GM12864 (cell line): Measurements from ENCODE around the gene PFAS.

Experiments
- DNase-seq: peaks from one replicate; pipeline ENCODE4 v3.0.0-alpha.2; 2011; ENCODE audit warnings: low read depth
- H3K4me3 ChIP-seq: 2 replicates; pipeline ENCODE4 v1.5.1; 2011; ENCODE audit warnings: mild to moderate bottlenecking, low read depth, low read length, control low read depth
- TF ChIP-seq, protein P1 (sequence below): IDR thresholded peaks from 2 replicates; pipeline ENCODE4 v1.5.1; 2011; ENCODE audit warnings: low read depth, mild to moderate bottlenecking, moderate library complexity, low read length, control low read depth, inconsistent platforms; ENCODE audit errors: missing control alignments

PFAS gene, protein sequence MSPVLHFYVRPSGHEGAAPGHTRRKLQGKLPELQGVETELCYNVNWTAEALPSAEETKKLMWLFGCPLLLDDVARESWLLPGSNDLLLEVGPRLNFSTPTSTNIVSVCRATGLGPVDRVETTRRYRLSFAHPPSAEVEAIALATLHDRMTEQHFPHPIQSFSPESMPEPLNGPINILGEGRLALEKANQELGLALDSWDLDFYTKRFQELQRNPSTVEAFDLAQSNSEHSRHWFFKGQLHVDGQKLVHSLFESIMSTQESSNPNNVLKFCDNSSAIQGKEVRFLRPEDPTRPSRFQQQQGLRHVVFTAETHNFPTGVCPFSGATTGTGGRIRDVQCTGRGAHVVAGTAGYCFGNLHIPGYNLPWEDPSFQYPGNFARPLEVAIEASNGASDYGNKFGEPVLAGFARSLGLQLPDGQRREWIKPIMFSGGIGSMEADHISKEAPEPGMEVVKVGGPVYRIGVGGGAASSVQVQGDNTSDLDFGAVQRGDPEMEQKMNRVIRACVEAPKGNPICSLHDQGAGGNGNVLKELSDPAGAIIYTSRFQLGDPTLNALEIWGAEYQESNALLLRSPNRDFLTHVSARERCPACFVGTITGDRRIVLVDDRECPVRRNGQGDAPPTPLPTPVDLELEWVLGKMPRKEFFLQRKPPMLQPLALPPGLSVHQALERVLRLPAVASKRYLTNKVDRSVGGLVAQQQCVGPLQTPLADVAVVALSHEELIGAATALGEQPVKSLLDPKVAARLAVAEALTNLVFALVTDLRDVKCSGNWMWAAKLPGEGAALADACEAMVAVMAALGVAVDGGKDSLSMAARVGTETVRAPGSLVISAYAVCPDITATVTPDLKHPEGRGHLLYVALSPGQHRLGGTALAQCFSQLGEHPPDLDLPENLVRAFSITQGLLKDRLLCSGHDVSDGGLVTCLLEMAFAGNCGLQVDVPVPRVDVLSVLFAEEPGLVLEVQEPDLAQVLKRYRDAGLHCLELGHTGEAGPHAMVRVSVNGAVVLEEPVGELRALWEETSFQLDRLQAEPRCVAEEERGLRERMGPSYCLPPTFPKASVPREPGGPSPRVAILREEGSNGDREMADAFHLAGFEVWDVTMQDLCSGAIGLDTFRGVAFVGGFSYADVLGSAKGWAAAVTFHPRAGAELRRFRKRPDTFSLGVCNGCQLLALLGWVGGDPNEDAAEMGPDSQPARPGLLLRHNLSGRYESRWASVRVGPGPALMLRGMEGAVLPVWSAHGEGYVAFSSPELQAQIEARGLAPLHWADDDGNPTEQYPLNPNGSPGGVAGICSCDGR (N-terminal part only)

DNA sequence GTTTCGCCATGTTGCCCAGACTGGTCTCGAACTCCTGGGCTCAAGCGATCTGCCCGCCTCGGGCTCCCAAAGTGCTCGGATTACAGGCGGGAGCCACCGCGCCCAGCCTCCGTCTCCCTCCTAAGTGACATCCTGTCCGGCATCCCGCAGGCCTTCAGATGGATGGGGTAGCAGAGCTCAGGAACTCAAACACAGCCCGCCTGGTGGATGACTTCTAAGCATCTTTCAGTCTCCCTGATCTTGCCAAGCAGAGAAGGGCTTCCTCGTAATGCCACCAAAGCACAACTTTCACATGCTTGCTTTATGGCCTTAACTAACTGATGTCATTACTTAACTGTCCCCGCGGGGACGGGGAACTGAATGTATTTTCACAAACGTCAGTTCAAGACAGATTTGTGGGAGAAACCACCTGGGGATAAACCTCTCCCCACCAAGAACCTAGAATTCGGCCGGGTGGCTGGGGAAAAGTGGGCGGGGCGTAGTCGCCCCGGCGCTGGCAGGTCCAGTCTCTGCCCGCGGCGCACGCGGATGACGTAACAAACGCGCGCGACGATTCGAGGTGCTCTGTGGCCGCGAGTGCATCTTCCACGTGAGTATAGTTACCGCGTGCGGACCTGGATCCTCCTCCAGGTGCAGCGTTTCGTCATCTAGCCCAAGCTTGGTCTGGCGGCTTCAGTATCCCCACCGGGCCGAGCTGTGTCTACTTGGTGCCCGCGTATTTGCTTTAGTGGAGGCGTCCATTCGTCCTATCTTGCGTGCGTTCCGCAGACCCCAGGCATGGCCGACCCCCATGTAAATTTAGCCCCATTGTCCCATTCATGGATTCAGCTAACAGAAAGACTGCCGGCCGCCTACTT lies at the start of gene PFAS:
PFAS (plus strand) TSS at position 539 of the 857 bp plus-strand sequence. CDS start 4,649 bp downstream, outside the sequence.
- DNase-seq = peak; percentile 83
- peak within 1 kb of the TSS; percentile 76 for H3K4me3 ChIP-seq
- TF ChIP-seq, protein P1, sequence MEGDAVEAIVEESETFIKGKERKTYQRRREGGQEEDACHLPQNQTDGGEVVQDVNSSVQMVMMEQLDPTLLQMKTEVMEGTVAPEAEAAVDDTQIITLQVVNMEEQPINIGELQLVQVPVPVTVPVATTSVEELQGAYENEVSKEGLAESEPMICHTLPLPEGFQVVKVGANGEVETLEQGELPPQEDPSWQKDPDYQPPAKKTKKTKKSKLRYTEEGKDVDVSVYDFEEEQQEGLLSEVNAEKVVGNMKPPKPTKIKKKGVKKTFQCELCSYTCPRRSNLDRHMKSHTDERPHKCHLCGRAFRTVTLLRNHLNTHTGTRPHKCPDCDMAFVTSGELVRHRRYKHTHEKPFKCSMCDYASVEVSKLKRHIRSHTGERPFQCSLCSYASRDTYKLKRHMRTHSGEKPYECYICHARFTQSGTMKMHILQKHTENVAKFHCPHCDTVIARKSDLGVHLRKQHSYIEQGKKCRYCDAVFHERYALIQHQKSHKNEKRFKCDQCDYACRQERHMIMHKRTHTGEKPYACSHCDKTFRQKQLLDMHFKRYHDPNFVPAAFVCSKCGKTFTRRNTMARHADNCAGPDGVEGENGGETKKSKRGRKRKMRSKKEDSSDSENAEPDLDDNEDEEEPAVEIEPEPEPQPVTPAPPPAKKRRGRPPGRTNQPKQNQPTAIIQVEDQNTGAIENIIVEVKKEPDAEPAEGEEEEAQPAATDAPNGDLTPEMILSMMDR = no peak

DNA sequence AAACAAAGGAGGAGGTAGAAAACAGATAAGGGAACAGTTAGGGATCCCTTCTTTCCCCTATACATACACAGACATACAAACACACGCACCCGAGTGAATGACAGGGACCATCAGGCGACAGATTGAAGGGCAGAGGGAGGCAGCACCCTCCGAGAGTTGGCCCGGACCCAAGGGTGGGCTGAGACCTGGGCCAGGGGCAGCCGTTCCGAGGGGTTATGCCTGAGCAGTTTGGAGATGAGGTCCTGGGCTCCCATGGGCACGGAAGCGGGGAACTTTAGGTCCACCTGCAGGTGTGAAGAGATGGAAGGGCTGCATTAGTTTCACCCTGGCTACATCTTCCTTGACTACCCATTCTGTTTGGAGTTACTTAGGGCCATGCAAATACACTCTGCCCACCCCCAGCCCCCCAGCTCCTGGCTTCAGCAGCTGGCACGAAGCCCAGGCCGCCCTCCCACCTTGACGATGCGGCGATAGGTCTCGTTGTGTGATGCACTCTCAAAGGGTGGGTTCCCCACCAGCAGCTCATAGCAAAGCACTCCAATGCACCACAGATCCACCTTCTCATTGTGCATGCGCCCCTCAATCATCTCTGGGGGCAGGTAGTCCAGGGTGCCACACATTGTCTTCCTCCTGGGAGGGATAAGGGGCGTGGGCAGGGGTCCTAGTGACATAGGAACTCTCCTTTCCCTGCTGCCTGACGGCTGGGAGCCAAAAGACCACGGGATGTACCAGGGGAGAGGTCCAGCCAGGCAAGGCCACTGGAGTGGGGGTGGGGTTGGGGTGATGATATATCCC lies 44.1 kb upstream of the PFAS start:
- no peak for DNase-seq
- no peak overlapping the region for H3K4me3 ChIP-seq
- TF ChIP-seq, protein P1 = no peak

DNA sequence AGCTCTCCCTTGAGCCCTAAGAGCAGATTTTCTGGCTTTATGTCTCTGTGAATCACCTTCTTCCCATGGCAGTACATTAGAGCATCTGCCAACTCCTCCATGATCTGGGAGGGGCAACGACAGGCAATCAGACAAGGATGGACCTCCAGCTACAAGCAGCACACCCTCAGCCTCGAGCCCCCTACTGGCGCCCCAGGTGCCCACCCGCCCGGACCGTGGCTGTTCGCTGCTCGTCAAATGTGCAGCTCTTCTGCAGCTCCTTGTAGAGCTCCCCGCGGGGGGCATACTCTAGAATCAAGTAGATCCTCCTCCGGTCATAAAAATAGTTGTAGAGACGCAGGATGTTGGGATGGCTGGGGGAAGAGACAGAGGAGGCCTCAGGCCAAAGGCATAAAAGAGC lies 42.6 kb upstream of the PFAS start:
- TF ChIP-seq, protein P1 = no peak
- no peak for DNase-seq
- H3K4me3 ChIP-seq = no peak overlapping the region

DNA sequence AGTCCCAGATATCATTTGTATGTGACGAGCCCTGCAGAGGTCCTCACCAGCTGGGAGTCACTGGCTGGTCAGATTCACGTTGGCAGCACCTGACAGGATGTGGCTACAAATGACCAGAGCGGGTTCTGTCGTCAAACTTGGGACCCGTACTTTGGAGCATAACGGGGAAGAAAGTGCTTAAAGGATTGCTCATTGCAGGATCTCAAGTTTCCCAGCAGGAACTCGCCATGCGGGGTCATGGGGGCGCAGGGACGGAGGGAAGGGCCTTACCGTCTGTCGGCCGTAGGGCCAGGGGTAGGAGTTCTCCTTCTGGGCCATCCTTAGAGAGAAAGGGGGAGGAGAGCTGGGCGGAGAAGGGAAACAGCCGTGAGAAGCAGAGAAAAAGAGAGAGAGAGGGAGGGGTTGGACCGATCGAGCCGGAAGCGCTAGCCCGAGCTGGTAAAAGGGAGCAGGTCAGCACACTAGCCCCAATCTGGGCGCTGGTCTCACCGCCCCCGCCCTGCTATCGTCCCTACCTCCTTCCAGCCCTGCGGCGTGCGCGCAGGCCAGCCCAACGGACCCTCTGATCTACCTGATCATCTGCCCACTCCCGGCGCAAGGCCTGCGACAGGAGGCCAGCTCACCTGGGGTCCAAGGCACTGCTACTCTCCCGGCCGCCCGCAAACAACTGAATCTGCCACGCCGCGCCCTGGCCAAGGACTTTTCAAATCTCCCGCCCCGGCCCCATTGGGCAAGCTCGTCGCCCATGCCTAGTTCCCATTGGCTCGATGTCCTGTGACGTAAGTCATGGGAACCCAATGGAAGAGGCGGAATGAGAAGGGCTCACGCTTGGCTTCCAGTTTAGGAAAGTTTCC lies 39.0 kb upstream of the PFAS start, which contains the start of gene AURKB:
AURKB (minus strand) TSS at position 669 of the 854 bp plus-strand sequence; CDS start at position 318, 351 bp downstream.
- H3K4me3 ChIP-seq = peak within 1 kb of the TSS; percentile 58
- TF ChIP-seq, protein P1 = no peak

DNA sequence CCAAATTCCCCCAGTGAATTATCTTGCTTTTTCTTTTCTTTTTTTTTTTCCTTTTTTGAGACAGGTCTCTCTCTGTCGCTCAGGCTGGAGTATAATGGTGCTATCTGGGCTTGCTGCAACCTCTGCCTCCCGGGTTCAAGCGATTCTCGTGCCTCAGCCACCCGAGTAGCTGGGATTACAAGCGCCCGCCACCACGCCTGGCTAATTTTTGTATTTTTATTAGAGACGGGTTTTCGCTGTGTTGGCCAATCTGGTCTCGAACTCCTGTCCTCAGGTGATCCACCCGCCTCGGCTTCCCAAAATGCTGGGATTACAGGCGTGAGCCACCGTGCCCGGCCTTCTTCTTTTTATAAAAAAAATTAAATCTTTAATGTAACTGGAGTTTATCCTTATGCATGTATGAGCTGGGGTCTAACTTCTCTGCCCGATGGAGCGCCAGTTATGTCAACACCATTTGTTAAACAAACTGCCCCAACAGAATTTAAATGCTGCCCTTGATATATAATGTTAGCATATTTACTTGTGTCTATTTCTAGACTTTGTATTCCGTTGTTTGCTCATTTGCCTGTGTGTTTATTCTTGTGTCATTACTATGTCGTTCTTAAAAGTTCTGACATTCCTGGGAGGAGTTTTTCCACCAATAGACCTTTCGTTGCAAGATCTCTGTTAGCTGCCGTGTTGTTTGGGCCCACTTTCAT lies 38.2 kb upstream of the PFAS start:
- DNase-seq = no peak
- H3K4me3 ChIP-seq = peak overlapping the region; percentile 58
- TF ChIP-seq, protein P1 = no peak

More for the DNA sequence above, 39.0 kb upstream of the PFAS start, which contains the start of gene AURKB:
- peak; percentile 90 for DNase-seq
